Activated CD4-positive, alpha-beta T cell treated with anti-CD3 and anti-CD28 coated beads for 36 hours (primary cell): ENCODE results near the gene MCOLN2. TPM values are rescaled to one million over a fixed set of nuclear protein-coding genes. Genes with fewer than 3 reads are reported as not detected.

Experiments used
- ATAC-seq: fragments of 200-7000 bp; cut with Tn5 transposase; one replicate; pipeline ENCODE4 v1.10.0; 2021; ENCODE audit warnings: mild to moderate bottlenecking, moderate library complexity
- CTCF ChIA-PET: fragments of 350-600 bp; sonication (Branson Sonifier 250); formaldehyde crosslinking; loops from one replicate; lab custom pipeline; 2021; ENCODE audit warnings: antibody characterized with exemption; lab: Charles Lee
- POLR2A ChIA-PET: fragments of 350-600 bp; sonication (Branson Sonifier 250); formaldehyde crosslinking; loops from one replicate; lab custom pipeline; 2021; ENCODE audit warnings: antibody characterized with exemption, inconsistent platforms; lab: Charles Lee
- DNase-seq: peaks from one replicate; pipeline ENCODE4 v3.0.0-alpha.2; 2020
- H3K27ac Mint-ChIP-seq: one replicate; pipeline ENCODE4 v1.8.0; 2021; ENCODE audit warnings: mixed read lengths
- H3K27me3 Mint-ChIP-seq: one replicate; pipeline ENCODE4 v1.8.0; 2021; ENCODE audit warnings: mixed read lengths
- H3K36me3 Mint-ChIP-seq: one replicate; pipeline ENCODE4 v1.8.0; 2021; ENCODE audit warnings: low read depth, mixed read lengths
- H3K4me1 Mint-ChIP-seq: one replicate; pipeline ENCODE4 v1.8.0; 2021; ENCODE audit warnings: mixed read lengths
- H3K4me3 Mint-ChIP-seq: one replicate; pipeline ENCODE4 v1.8.0; 2021; ENCODE audit warnings: mild to moderate bottlenecking, moderate library complexity, mixed read lengths
- H3K9me3 Mint-ChIP-seq: one replicate; pipeline ENCODE4 v1.8.0; 2021; ENCODE audit warnings: low read depth, mixed read lengths
- intact Hi-C, 2 experiments: fragments of 100-400 bp; cut with DNase I in 1 of 2; cut with micrococcal nuclease in 1 of 2; formaldehyde crosslinking; loops; one replicate each; pipeline versions ENCODE4 v1.14.2 to v1.15.1; 2022 to 2024; cut with DNase I, micrococcal nuclease
- total RNA-seq, 2 experiments: library from RNA; stranded (reverse); gene quantifications; one replicate each; pipeline ENCODE4 v1.2.3, GENCODE V29; 2021

MCOLN2 gene
- total RNA-seq, 2 experiments from 2014 or later, result 32.9 to 43.5 TPM

DNA sequence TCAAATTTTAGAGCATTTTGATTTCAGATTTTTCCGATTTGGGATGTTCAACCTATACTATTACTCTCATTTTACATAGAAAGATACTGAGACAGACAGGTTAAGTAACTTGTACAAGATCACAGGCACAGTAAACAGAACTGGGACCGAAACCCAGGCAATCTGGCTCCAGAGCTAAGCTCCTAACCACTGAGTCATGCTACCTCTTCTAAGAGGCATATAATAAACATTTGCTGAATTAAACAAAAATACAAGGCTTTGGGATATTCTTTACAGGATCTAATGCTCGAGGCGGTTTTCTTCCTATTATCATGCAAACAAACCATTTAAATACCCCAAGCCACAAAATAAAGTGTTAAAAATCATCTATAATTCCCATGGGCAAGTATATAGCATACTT, 50.3 kb downstream of the MCOLN2 start:
- POLR2A ChIA-PET, result no interaction called here
- ATAC-seq, result no peak
- Mint-ChIP-seq H3K4me3 (no peak overlapping the region), H3K9me3 (peaks cover 3% of the 10 kb centered on the region), H3K27me3 (no peaks in the 10 kb centered on the region), H3K36me3 (peaks cover 45% of the 10 kb centered on the region), H3K27ac (peak overlapping the region; percentile 37), H3K4me1 (peaks cover 26% of the 10 kb centered on the region)
- intact Hi-C loops, result loop anchor here (5.0 to 10.0 kb wide), 3 partner anchors 158 to 761 kb away; partner anchors contain the start of genes CTBS (in 1 of the 2) and ZNHIT6 (in 1 of the 2)
- CTCF ChIA-PET, result interaction anchor here (0.9 to 1.6 kb wide), 3 partner anchors 11 to 308 kb away, joined by 4 to 8 read pairs (median 5); no protein-coding TSS in a partner anchor
- DNase-seq, result no peak

DNA sequence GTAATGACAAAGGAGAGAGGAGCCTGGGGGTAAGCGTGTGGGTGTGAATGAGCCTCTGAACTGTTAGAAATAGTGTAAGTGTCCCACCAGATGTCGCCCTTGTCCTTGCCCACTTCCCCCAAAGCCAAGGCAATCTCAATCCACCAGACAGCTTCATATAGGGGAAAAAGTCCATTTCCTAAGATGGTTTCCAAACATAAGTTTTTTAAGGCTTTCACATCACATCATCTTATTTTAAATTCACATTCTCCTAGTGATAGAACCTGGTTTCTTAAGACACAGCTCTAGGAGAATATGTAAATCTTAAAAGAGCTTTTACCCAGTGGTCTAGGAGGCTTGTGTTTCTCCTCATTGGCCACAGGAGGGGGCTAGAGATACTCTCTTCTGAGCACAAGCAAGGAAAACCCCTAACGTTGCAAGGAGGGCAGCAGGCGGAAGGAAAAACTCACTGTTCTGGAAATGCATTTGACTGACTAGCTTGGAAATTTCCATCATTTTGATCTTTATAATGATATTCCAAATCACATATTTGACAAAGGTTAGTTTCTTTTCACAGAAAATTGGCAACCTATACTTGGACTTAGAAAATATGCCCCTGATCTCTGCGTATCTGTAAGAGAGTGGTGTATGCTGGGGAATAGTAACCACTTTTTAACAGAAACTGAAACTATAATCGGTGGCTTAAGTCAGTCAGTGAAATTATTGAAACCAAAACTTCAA, 52.0 kb downstream of the MCOLN2 start:
- CTCF ChIA-PET, result interaction anchor here (0.6 to 4.0 kb wide), 61 partner anchors 9 to 860 kb away, joined by 3 to 52 read pairs (median 4); partner anchors contain the start of genes C1orf52, MCOLN2, MCOLN3 and RPF1
- intact Hi-C loops, result loop anchor here (1.0 to 10.0 kb wide), 12 partner anchors 14 to 762 kb away; partner anchors contain the start of genes C1orf52 (in 2 of the 2), CTBS (in 1 of the 2), SYDE2 (in 1 of the 2) and ZNHIT6 (in 1 of the 2)
- peaks cover 26% of the 10 kb centered on the region for H3K4me1 Mint-ChIP-seq
- peak; percentile 75 for DNase-seq
- H3K27me3 Mint-ChIP-seq, result no peaks in the 10 kb centered on the region
- peak overlapping the region; percentile 89 for H3K27ac Mint-ChIP-seq
- POLR2A ChIA-PET, result interaction anchor here (0.6 to 1.2 kb wide), 5 partner anchors 10 to 315 kb away, joined by 3 to 5 read pairs (median 3); partner anchors contain the start of gene C1orf52
- ATAC-seq, result peak; percentile 92
- peak overlapping the region; percentile 65 for H3K4me3 Mint-ChIP-seq
- peaks cover 33% of the 10 kb centered on the region for H3K36me3 Mint-ChIP-seq
- H3K9me3 Mint-ChIP-seq, result peaks cover 3% of the 10 kb centered on the region

DNA sequence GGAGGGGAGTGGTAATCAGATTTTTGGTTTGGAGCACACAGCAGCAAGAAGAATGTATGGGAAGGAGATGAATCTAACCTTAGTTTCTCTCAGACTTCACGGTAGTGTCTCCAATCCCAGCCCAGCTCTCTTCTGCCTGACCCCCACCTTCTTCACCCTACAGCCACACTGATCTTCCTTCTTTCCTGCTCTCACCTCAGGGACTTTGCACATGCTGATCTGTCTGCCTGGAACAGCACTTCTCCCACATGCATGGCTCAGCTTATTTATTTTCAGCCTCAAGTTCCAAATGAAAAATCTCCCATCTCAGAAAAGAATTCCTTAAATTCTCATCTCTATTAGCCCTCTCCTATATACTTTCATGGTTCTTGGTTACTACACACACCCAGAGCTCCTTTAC, 55.1 kb downstream of the MCOLN2 start:
- POLR2A ChIA-PET, result interaction anchor here (1.6 kb wide), 1 partner anchor 86 kb away, joined by 5 read pairs; no protein-coding TSS in a partner anchor
- intact Hi-C loops, result loop anchor here in 1 of 2 experiments (10.0 kb wide), 1 partner anchor 163 kb away; no protein-coding TSS in a partner anchor
- Mint-ChIP-seq H3K27ac (no peak overlapping the region), H3K9me3 (no peaks in the 10 kb centered on the region), H3K4me3 (no peak overlapping the region), H3K36me3 (peaks cover 22% of the 10 kb centered on the region), H3K27me3 (no peaks in the 10 kb centered on the region), H3K4me1 (peaks cover 21% of the 10 kb centered on the region)
- CTCF ChIA-PET, result interaction anchor here (1.0 to 4.0 kb wide), 5 partner anchors 9 to 316 kb away, joined by 3 to 47 read pairs (median 5); no protein-coding TSS in a partner anchor
- DNase-seq (no peak), ATAC-seq (no peak)

DNA sequence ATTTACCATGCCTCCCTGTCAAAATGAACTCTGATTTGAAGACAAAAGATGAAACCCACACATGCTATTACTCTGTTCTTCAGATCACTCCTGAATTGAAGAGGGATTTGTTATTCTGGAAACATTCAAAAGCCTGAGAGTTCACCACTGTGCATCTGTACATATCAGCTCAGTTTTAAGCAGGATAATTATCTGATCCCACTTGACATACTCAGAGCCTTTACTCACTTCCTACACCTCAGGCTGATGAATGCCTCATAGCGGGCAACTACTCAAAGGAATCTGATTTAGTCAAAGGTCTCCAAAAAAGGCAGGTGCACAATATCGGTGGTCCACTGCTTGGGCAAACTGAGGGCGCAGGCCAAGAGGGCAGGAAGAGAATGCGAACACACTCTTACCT, 56.4 kb downstream of the MCOLN2 start:
- peaks cover 15% of the 10 kb centered on the region for H3K4me1 Mint-ChIP-seq
- no peaks in the 10 kb centered on the region for H3K27me3 Mint-ChIP-seq
- ChIA-PET CTCF (interaction anchor here (0.5 to 1.4 kb wide), 3 partner anchors 55 to 122 kb away, joined by 3 to 4 read pairs (median 3); a partner anchor contains a TSS), POLR2A (no interaction called here)
- H3K4me3 Mint-ChIP-seq, result no peak overlapping the region
- H3K9me3 Mint-ChIP-seq, result no peaks in the 10 kb centered on the region
- peaks cover 17% of the 10 kb centered on the region for H3K36me3 Mint-ChIP-seq
- intact Hi-C loops, result loop anchor here in 1 of 2 experiments (10.0 kb wide), 1 partner anchor 164 kb away; no protein-coding TSS in a partner anchor
- no peak for ATAC-seq
- DNase-seq, result no peak
- H3K27ac Mint-ChIP-seq, result no peak overlapping the region

DNA sequence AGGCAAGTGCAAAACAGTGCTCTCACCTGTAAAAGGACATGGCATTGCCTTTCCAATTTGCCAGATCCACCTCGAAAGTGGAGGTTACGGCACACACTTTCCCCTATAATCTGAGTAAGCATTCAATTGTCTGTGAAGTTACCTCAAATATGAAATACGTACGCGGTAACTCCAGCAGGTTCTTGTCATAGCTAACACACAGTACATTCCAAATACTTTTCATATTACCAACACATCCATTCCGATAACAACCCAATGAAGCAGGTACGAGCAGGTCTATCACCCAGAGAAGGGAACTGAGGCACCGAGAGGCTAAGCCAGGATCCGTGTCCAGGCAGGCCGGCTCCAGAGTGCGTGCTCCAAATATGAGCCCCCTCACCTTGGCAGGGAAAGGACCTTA, 57.2 kb downstream of the MCOLN2 start:
- peaks cover 17% of the 10 kb centered on the region for H3K36me3 Mint-ChIP-seq
- ATAC-seq (no peak), DNase-seq (no peak)
- CTCF ChIA-PET, result interaction anchor here (0.6 to 2.1 kb wide), 3 partner anchors 11 to 320 kb away, joined by 3 to 9 read pairs (median 3); partner anchors contain the start of gene C1orf52
- no peak overlapping the region for H3K4me3 Mint-ChIP-seq
- no peaks in the 10 kb centered on the region for H3K27me3 Mint-ChIP-seq
- intact Hi-C loops, result loop anchor here (5.0 to 10.0 kb wide), 4 partner anchors 165 to 797 kb away; partner anchors contain the start of gene PRKACB (in 1 of the 2)
- H3K4me1 Mint-ChIP-seq, result peaks cover 9% of the 10 kb centered on the region
- no peak overlapping the region for H3K27ac Mint-ChIP-seq
- POLR2A ChIA-PET, result no interaction called here
- no peaks in the 10 kb centered on the region for H3K9me3 Mint-ChIP-seq

DNA sequence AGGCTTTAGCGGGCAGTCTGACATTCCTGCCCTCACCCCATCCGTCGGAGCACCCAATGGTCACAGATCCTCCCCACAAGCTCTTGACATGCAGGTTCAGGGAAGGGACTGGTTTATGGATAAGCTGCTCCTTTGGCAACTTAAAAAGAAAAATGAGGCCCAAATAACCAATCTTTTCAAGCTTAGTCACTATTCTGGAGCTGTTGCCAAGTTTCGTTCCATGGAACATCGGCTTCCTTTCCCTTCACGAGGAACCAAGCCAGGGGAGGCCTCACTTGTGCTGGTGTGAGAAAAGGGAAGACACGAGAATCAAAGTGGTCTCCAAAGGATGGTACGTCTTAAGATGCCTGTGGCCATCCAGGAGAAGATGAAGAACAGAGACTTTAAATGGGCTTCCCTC, 57.8 kb downstream of the MCOLN2 start:
- ATAC-seq, result no peak
- Mint-ChIP-seq H3K9me3 (no peaks in the 10 kb centered on the region), H3K4me1 (peaks cover 4% of the 10 kb centered on the region), H3K27ac (no peak overlapping the region), H3K36me3 (peaks cover 17% of the 10 kb centered on the region), H3K4me3 (no peak overlapping the region), H3K27me3 (no peaks in the 10 kb centered on the region)
- DNase-seq, result no peak
- ChIA-PET POLR2A (no interaction called here), CTCF (interaction anchor here (0.6 to 2.3 kb wide), 7 partner anchors 10 to 320 kb away, joined by 3 to 10 read pairs (median 3); partner anchors contain the start of gene C1orf52)
- intact Hi-C loops, result loop anchor here (5.0 kb wide), 3 partner anchors 182 to 797 kb away; partner anchors contain the start of gene PRKACB (in 1 of the 2)

DNA sequence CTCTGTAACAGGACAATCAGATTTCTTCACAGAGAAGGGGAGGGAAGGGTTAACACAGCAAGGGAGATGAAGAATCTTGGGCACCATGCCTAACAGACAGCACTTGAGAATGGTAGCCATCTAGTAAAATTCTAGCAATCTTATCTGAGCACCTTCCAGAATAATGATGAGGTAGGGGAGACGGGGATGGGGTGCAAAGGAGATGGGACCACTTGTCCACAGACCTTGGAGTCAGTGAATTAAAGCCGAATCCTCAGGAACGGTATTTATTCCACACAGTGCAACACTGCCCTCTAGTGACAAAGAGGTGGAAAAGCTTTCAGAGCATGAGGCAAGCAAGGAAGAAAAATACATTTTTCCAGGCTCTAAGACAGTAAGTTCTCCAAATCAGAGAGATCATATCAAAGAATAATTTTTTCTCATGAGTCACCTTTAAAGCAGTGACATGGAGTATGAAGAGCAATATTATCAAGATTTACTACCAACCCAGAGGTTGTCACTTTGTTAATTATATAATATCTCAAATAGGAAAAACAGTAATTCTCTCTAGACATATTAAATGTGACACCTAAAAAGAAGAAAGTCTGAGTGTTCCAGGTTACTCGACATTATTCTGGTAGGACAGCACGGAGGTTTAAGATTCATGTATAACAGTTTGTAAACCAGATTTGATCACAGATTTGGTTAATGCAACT, 60.6 kb downstream of the MCOLN2 start:
- H3K27me3 Mint-ChIP-seq, result no peaks in the 10 kb centered on the region
- no peak overlapping the region for H3K4me3 Mint-ChIP-seq
- H3K27ac Mint-ChIP-seq, result no peak overlapping the region
- intact Hi-C loops, result loop anchor here (1.0 to 5.0 kb wide), 7 partner anchors 154 to 794 kb away; partner anchors contain the start of gene PRKACB (in 1 of the 2)
- H3K36me3 Mint-ChIP-seq, result peaks cover 17% of the 10 kb centered on the region
- CTCF ChIA-PET, result interaction anchor here (0.6 to 3.5 kb wide), 23 partner anchors 8 to 542 kb away, joined by 3 to 16 read pairs (median 4); partner anchors contain the start of gene C1orf52
- DNase-seq, result peak; percentile 25
- H3K9me3 Mint-ChIP-seq, result no peaks in the 10 kb centered on the region
- H3K4me1 Mint-ChIP-seq, result peaks cover 4% of the 10 kb centered on the region
- POLR2A ChIA-PET, result no interaction called here
- ATAC-seq, result peak; percentile 53

DNA sequence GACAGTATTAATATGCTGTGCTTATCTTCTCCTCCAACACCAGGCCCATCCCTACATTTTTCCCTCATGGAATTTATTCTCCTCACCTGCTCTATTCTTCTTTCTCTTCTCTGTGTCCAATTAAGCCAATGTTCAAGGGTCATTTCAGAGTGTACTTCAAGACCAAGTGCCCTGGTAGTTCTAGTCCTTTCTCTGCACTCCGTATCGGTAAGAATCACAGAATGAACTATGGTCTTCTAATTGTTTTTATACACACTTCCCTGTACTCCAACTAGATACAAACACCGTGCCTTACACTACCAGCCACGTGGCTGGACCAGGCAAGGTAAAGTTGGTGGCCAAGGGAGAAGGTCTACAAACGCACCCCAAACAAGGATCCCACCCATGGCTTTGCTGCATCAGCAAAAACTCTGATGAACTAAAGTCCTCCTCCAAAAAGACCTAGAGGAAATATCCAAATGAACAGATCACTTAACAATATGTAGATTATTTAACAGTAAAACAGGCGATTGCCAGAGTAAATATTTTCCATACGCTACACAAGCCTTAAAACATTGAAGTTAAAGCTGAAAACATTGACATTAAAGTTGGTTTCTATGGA, 63.8 kb downstream of the MCOLN2 start:
- H3K27me3 Mint-ChIP-seq, result no peaks in the 10 kb centered on the region
- H3K4me3 Mint-ChIP-seq, result no peak overlapping the region
- ChIA-PET POLR2A (interaction anchor here (0.6 kb wide), 1 partner anchor 635 kb away, joined by 3 read pairs; no protein-coding TSS in a partner anchor), CTCF (interaction anchor here (0.6 to 2.2 kb wide), 4 partner anchors 10 to 230 kb away, joined by 3 to 7 read pairs (median 4); no protein-coding TSS in a partner anchor)
- peaks cover 21% of the 10 kb centered on the region for H3K4me1 Mint-ChIP-seq
- peaks cover 17% of the 10 kb centered on the region for H3K36me3 Mint-ChIP-seq
- no peak overlapping the region for H3K27ac Mint-ChIP-seq
- intact Hi-C loops, result no loop called here
- ATAC-seq (no peak), DNase-seq (no peak)
- H3K9me3 Mint-ChIP-seq, result no peaks in the 10 kb centered on the region

DNA sequence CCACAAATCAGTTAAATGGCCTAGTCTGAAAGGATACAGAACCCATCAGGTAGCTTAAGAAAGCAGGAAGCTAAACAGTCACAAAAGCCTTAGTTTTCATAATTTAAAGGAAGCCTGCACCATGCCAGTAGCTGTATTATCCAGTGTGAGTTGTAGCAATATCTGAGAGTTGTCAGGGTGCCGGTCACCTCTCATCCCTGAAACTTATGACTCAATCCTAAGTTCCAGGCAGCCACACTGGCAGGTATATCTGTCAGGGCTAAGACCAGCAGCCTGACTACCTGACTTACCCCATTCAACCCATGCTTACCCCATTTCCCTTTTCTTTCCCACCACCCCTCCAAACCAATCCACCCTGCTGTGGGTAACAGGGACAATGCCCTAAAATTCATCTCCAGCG, 66.1 kb downstream of the MCOLN2 start:
- ChIA-PET CTCF (interaction anchor here (0.9 kb wide), 3 partner anchors 14 to 74 kb away, joined by 3 to 6 read pairs (median 3); no protein-coding TSS in a partner anchor), POLR2A (no interaction called here)
- H3K27me3 Mint-ChIP-seq, result no peaks in the 10 kb centered on the region

DNA sequence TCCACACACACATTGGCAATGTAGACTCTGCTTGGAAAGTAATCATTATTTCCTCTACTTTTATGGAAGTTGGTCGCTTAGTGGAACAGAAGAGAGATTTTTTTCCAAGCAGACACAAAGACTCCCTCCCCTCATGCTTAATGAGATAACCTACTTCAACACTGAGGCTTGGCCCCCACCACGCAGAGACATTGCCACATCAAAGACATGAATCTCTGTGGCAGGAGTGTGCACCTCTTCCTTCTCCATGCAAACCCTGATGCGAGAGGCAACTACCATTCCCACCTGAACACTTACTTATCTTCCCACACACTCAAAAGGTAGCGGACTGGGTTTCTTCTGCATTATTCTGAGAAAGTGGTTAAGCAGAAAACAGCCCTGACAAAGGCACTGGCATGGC, 66.6 kb downstream of the MCOLN2 start:
- POLR2A ChIA-PET, result no interaction called here
- Mint-ChIP-seq H3K27me3 (no peaks in the 10 kb centered on the region), H3K9me3 (no peaks in the 10 kb centered on the region), H3K4me3 (no peak overlapping the region), H3K27ac (no peak overlapping the region), H3K36me3 (peaks cover 16% of the 10 kb centered on the region), H3K4me1 (peaks cover 17% of the 10 kb centered on the region)
- ATAC-seq (no peak), DNase-seq (no peak)
- CTCF ChIA-PET, result interaction anchor here (0.9 kb wide), 1 partner anchor 15 kb away, joined by 3 read pairs; no protein-coding TSS in a partner anchor
- intact Hi-C loops, result no loop called here

More for the DNA sequence above, 66.1 kb downstream of the MCOLN2 start:
- H3K36me3 Mint-ChIP-seq, result peaks cover 16% of the 10 kb centered on the region
- no peak overlapping the region for H3K4me3 Mint-ChIP-seq
- intact Hi-C loops, result no loop called here
- DNase-seq, result no peak
- peaks cover 17% of the 10 kb centered on the region for H3K4me1 Mint-ChIP-seq
- no peak overlapping the region for H3K27ac Mint-ChIP-seq
- H3K9me3 Mint-ChIP-seq, result no peaks in the 10 kb centered on the region
- no peak for ATAC-seq
